Heart right ventricle (tissue), 16 donors: ENCODE results near the gene ZXDC. TPM values are rescaled to one million over a fixed set of nuclear protein-coding genes. Genes with fewer than 3 reads are reported as not detected.

ENCODE experiments used
- ATAC-seq, 8 donors: fragments of 200-7000 bp; cut with Tn5 transposase; one replicate each; pipeline ENCODE4 v1.9.1; 2020; ENCODE audit warnings: mild to moderate bottlenecking in 8 of 8, moderate library complexity in 8 of 8, moderate number of reproducible peaks in 1 of 8
- DNase-seq, 2 donors: peaks; one replicate each; pipeline ENCODE4 v3.0.0-alpha.2; 2020
- H3K27ac ChIP-seq, 10 donors: fragments of 200-600 bp; sonication (generic) in 2 of 10; one replicate each; pipeline versions ENCODE4 v1.5.0 to v1.8.0; 2020 to 2022; ENCODE audit warnings: mild to moderate bottlenecking in 3 of 10
- H3K27me3 ChIP-seq, 7 donors: fragments of 200-600 bp; one replicate each; pipeline ENCODE4 v1.8.0; 2021 to 2022; ENCODE audit warnings: mild to moderate bottlenecking in 2 of 7
- H3K36me3 ChIP-seq, 9 donors: fragments of 200-600 bp; sonication (generic) in 1 of 9; one replicate each; pipeline versions ENCODE4 v1.5.0 to v1.8.0; 2020 to 2022; ENCODE audit warnings: mild to moderate bottlenecking in 2 of 9
- H3K4me1 ChIP-seq, 9 donors: fragments of 200-600 bp; sonication (generic) in 1 of 9; one replicate each; pipeline versions ENCODE4 v1.5.0 to v1.8.0; 2020 to 2022; ENCODE audit warnings: mild to moderate bottlenecking in 4 of 9
- H3K4me3 ChIP-seq, 10 donors: fragments of 200-600 bp; sonication (generic) in 2 of 10; one replicate each; pipeline versions ENCODE4 v1.5.0 to v1.8.0; 2020 to 2022; ENCODE audit warnings: mild to moderate bottlenecking in 7 of 10, moderate library complexity in 2 of 10
- H3K9me3 ChIP-seq, 11 donors: fragments of 200-600 bp in 10 of 11; sonication (generic) in 2 of 11; one replicate each; pipeline versions ENCODE4 v1.5.0 to v1.8.0; 2013 to 2022; ENCODE audit warnings: mild to moderate bottlenecking in 2 of 11, control low read depth in 1 of 11, moderate library complexity in 1 of 11
- CTCF ChIP-seq, 9 donors: fragments of 200-600 bp; sonication (generic) in 2 of 9; IDR thresholded peaks; one replicate each; pipeline versions ENCODE4 v1.5.0 to v1.8.0; 2021 to 2022; ENCODE audit warnings: antibody characterized with exemption in 9 of 9, mild to moderate bottlenecking in 5 of 9, moderate library complexity in 1 of 9
- WGBS, 2 donors: extraction: QIAGEN DNeasy Blood & Tissue Kit; methylation state at CpG; one replicate each; pipeline ENCODE4 v1.1.7; 2013; ENCODE audit warnings: inconsistent platforms in 1 of 2; 5-methylcytosine and 5-hydroxymethylcytosine counted together
- intact Hi-C, 10 donors: fragments of 100-400 bp; cut with DNase I; formaldehyde crosslinking; loops; one replicate each; pipeline versions ENCODE4 v1.11.1 to v1.14.2; 2022
- polyA plus RNA-seq, 2 donors: library from polyadenylated mRNA; stranded (reverse); fragments of 200-250 nt; gene quantifications; one replicate each; pipeline ENCODE4 v1.2.3, GENCODE V29; 2013
- total RNA-seq, 10 donors: library from RNA; stranded (reverse); fragmentation: NEBNext Ultra II Directional in 3 of 10; extraction: Animal tissue kit (Norgen Biotek cat#: 25700) in 3 of 10; gene quantifications; one replicate each; pipeline versions ENCODE4 v1.2.1 to v1.2.4, GENCODE V29; 2021 to 2023
- donor health status: Arrhythmogenic right ventricular cardiomyopathy.
- donor health status: ischemic (EF 13 %, LVEDD 7.1; RV severe dilation, severe dysfunction).
- donor health status: healthy with polysubstance abuse.
- donor health status: DM: no; HTN: yes; CAD: no.
- donor health status: DM: no; HTN: no; CAD: no.
- donor health status: ischemic (EF 25% LVEDD 6.9; RV normal size, moderate dysfunction).
- donor health status: ischemic (EF 25% LVEDD 5.7; RV mildly dilated, moderate dysfunction).
- donor health status: healthy.
- donor health status: DM: yes; HTN: yes; CAD: no.
- donor health status: Ischemic cardiomyopathy.
- donor health status: ischemic (EF 35%, LVEDD 5.7; RV mildly dilated, moderate dysfunction).
- donor health status: nonischemic (EF 11% LVEDD 7.7; RV severe dilation, severe dysfunction).
- donor health status: DM: yes; HTN: yes; CAD: no.
- donor health status: PGD.
- donor health status: ischemic (EF 29% LVEDD 5.4; RV normal size, mild dysfunction).
- donor health status: nonischemic (EF 23%, LVEDD 6.1; RV moderate dilation, normal function).

ZXDC gene
- total and polyA plus RNA-seq, 12 donors: 6.6 to 25.4 (median 19.4) TPM

- Histone ChIP-seq H3K4me1 (peaks cover 0 to 16% (median 9%) of the 10 kb centered on the region in 9 donors), H3K9me3 (peaks cover 0 to 20% (median 0%) of the 10 kb centered on the region in 11 donors), H3K36me3 (peaks cover 0 to 48% (median 18%) of the 10 kb centered on the region in 9 donors), H3K27me3 (no peaks in the 10 kb centered on the region), H3K27ac (no peak overlapping the region), H3K4me3 (no peak overlapping the region)
- DNase-seq (no peak), ATAC-seq (peak in 1 of 8 donors; percentile 19)
- intact Hi-C loops: no loop called here
- no peak for TF ChIP-seq CTCF (IDR thresholded peaks at IDR 0.05)
- 93% methylated on average over 6 of the region's 6 CpGs for WGBS, 2 donors
Observed at GRCh38 chr3:126434264-126434590, 41.5 kb downstream of the ZXDC start.

- WGBS, 2 donors: 79 to 87% methylated on average over 13 of the region's 13 CpGs
- peak overlapping the region in 6 of 10 donors; percentile 2 to 58 (median 24) for H3K27ac ChIP-seq
- H3K36me3 ChIP-seq: peaks cover 0 to 43% (median 13%) of the 10 kb centered on the region in 9 donors
- peaks cover 0 to 16% (median 9%) of the 10 kb centered on the region in 9 donors for H3K4me1 ChIP-seq
- ATAC-seq (peak; percentile 88 to 98 (median 91)), DNase-seq (peak; percentile 69 to 75)
- no peak for TF ChIP-seq CTCF (IDR thresholded peaks at IDR 0.05)
- intact Hi-C loops: no loop called here
- no peaks in the 10 kb centered on the region for H3K27me3 ChIP-seq
- H3K4me3 ChIP-seq: no peak overlapping the region
- H3K9me3 ChIP-seq: peaks cover 0 to 21% (median 0%) of the 10 kb centered on the region in 11 donors
Observed at GRCh38 chr3:126433496-126434263, 42.0 kb downstream of the ZXDC start.

GRCh38 chr3:126433105-126433430, 42.6 kb downstream of the ZXDC start:
- peak overlapping the region in 6 of 10 donors; percentile 2 to 58 (median 24) for H3K27ac ChIP-seq
- peaks cover 0 to 23% (median 0%) of the 10 kb centered on the region in 11 donors for H3K9me3 ChIP-seq
- ATAC-seq (peak in 2 of 8 donors; percentile 21 to 62), DNase-seq (no peak)
- WGBS, 2 donors: 94 to 96% methylated on average over 6 of the region's 6 CpGs
- H3K4me1 ChIP-seq: peaks cover 0 to 16% (median 9%) of the 10 kb centered on the region in 9 donors
- no peaks in the 10 kb centered on the region for H3K27me3 ChIP-seq
- H3K4me3 ChIP-seq: no peak overlapping the region
- intact Hi-C loops: no loop called here
- peaks cover 0 to 36% (median 7%) of the 10 kb centered on the region in 9 donors for H3K36me3 ChIP-seq
- no peak for TF ChIP-seq CTCF (IDR thresholded peaks at IDR 0.05)

- TF ChIP-seq CTCF (IDR thresholded peaks at IDR 0.05): no peak
- 74 to 85% methylated on average over 4 of the region's 4 CpGs for WGBS, 2 donors
- intact Hi-C loops: no loop called here
- Histone ChIP-seq H3K9me3 (peaks cover 0 to 29% (median 2%) of the 10 kb centered on the region in 11 donors), H3K4me1 (peaks cover 0 to 16% (median 9%) of the 10 kb centered on the region in 9 donors), H3K36me3 (peaks cover 0 to 31% (median 6%) of the 10 kb centered on the region in 9 donors), H3K27me3 (no peaks in the 10 kb centered on the region), H3K27ac (peak overlapping the region in 2 of 10 donors; percentile 29 to 42), H3K4me3 (no peak overlapping the region)
- ATAC-seq (peak in 1 of 8 donors; percentile 15), DNase-seq (no peak)
Observed at GRCh38 chr3:126432361-126433104, 43.2 kb downstream of the ZXDC start.
